Ammon's horn (tissue), 1 donor: ENCODE results near the gene GPATCH1.
"Not testable (repeated sequence)": the region's sequence is repeated elsewhere in the genome, so short reads cannot be mapped to it uniquely, and the experiment has no call there.

Experiments used
- DNase-seq: peaks from one replicate; pipeline ENCODE4 v3.0.0-alpha.2; 2016; ENCODE audit warnings: low spot score

GPATCH1 gene

DNA sequence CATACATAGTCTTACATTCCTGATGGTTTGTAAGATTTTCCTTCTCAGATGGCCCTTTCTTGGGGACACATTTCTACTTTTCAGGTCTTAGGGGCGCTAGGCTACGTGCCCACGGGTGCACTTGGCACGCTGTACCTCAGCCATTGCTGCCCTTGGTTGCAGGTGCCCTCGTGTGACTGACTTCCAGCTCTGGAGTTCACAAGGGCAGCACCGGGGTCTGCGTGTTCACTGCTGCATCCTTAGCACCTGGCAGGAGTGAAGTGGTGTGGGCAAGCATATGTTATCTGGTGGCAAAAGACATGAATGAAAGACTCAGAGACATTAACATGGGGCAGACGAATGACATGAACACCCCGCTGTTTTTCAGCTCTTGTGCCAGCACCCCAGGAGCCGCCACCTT, 37.7 kb downstream of the GPATCH1 start:
- DNase-seq = no peak

DNA sequence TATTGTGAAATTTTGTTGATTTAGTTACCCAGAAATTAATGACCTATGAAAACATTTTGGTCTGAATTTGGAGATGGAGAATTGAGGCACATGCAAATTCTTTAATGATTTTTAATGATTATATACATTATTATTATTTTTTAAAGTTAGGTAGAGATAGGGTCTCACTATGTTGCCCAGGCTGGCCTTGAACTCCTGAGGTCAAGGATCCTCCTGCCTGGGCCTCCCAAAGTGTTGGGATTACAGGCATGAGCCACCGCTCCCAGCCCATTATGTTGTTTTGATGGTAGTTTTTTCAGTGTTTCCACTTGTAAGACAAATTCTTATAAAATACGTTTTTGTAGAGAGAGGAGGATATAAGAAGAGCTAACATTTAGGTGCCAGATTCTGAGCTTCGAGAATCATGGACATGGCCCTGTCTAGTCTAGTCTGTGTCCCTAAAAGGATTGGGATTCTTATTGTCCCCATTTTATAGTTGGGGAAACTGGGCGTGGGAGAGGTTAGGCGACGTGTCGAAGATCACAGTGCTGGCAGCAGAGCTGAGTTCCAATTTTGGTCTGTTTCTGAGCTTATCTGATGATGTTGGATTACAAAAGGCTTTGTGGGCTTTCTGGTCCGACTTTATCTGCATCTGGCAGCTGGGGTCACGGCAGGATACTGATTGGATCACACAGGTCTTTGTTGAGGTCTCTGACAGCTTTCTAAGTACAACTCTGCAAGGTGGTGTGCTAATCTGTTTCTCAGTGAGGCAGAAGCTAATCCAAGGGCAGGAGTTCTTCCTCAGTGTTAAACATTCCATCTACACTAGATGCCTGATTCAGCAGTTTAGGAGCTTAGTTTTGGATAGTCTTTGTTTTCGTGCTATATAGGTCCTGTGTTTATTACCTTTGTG, 43.5 kb downstream of the GPATCH1 start:
- DNase-seq = no peak

DNA sequence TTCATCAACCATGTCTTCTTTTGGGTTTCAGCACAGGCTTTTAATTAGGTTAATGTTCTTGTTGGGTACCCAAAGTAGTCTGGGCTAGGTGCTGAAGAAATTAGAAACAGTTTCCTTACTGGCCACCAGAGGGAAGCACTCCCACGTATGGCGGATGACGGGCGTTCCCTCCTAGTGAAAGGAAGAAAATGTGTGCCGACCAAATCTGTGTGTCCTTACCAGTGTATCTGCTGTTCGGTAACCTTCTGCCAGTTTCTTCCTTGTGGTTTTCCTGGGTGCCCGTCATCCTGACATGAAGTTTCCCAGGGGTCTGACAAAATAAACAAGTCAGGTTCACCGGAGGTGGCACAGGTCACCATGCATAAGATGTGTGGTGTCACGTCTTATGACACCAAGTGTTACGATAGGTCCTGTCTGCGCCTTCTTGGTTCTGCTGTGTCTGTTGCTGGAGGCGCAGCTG, 45.0 kb downstream of the GPATCH1 start:
- peak; percentile 82 for DNase-seq

DNA sequence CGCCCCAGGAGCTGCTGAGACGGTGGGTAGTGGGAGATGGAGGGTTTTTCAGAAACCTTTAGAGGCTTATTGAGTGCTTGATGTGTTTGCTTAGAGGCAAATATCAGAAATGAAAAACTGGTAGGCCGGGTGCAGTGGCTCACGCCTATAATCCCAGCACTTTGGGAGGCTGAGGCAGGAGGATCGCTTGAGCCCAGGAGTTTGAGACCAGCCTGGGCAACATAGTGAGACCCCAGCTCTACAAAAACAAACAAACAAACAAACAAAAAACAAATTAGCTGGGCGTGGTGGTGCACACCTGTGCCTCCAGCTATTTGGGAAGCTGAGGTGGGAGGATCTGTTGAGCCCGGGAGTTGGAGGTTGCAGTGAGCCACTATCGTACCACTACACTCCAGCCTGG, 45.7 kb downstream of the GPATCH1 start:
- not testable (repeated sequence) for DNase-seq

DNA sequence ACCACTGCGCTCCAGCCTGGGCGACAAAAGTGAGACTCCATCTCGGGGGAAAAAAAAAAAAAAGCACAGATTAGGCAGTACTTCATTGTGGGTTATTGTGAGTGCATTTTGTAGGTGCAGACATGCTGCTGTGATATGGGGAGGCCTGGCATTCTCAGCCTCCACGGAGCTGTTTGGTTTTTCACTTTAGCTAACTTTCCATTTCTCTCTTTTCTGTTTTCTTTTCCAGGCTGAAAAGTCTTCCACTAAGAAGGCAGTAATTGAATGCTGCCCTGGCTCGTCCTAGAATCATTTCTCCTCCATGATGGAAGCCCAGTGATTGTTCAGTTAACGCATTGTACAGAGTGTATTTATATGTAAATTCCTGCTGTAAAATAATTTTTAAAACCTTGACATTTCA, 48.9 kb downstream of the GPATCH1 start:
- no peak for DNase-seq

DNA sequence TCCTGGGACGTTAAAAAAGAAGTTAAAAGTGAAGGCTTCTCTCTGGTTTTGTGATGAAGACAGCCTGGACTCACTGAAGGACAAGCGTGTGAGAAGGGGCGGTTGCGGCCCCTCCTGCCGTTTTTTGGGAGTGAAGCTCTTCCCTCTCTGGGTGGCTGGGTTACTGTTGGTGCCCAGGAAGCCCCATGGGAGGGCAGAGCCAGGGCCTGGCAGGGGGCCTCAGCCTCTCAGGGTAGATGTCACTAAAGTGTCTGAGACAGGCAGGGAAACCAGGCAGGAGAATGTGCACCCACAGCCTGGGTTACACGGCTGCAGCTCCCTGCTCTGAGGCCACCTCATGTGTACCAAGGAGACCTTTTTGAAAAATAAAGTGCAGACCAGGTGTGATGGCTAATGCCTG, 49.5 kb downstream of the GPATCH1 start:
- no peak for DNase-seq

DNA sequence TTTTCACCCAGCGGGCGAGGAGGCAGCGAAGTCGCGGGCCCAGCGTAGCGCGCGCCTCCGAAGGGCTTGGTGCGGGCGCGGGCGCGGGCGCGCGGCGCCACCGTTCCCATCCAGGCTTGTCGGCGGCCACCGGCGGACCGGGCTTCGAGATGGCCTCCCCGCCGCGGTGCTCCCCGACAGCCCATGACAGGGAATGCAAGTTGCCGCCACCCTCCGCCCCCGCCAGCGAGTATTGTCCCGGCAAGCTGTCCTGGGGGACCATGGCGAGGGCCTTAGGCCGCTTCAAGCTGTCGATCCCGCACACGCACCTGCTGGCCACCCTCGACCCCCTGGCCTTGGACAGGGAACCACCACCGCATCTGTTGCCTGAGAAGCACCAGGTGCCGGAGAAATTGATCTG, 51.0 kb downstream of the GPATCH1 start, which contains the start of gene WDR88:
Gene WDR88 (plus strand): TSS at position 94 of the 400 bp plus-strand sequence. CDS start 56 bp downstream, at position 150.
- no peak for DNase-seq

DNA sequence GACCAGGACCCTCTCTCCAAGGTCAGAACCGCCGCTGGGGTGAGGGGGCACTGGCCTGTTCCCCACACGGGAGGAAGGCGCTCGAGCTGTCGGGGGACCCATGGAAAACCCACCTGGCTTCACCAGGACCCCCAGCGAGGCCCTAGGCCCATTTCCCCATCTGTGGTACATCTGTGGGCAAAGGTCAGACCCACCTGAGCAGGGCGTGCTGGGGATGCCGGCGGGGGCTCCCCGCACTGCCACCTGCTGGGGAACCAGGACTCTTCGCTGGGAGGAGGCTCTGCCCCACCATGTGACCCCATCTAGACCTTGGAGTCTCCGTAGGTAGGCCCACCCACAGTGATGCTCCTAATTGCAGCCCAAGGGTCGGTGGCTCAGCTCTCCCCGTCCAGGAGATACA, 51.4 kb downstream of the GPATCH1 start:
- DNase-seq = no peak

DNA sequence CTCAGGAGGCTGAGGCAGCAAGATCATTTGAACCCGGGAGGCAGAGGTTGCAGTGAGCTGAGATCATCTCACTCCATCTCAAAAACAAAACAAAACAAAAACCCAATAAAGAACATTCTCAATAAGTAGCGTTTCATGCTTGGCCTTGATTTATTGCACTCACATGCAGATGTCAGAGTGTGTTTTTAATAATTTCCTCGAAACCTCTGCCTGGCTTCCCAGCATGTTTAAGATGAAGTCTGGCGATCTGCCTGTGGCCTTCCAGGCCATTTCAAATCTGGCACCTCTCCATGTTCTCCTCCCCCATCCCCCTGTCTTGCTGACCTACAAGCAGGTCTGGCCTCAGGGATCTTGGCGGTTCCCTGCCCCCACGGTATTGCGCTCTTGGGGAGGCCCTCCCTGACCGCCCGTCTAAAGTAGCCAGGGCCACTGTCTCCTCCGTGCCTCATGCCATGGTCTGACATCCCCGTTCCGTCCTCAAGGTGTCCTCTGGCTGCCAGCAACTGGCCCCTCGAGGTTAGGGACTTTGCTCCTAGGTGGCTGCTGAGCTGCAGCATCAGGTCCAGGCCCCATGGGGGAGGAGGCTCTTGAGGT, 52.6 kb downstream of the GPATCH1 start:
- DNase-seq = no peak

DNA sequence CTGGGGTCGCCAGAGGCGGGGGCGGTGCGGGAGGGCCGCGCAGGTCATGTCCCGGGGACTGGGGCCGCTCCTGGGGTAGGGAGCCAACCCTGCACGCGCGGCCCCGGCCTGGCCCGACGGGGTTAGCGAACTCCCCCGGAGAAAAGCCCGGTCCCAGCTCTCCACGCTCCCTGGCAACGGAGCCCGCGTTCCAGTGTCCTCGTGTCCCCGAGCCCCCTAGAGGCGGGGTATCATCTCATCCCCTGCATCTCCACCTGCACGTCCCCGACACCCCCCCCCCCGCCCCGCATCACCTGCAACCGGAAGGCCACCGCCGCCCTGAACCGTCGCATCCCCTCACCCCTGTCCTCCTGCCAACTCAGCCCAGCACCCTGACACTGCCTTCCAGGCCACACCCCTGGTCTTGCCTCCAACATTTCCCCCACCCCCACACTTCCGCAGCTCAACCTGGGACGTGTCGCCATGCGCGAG, 53.6 kb downstream of the GPATCH1 start:
- no peak for DNase-seq

DNA sequence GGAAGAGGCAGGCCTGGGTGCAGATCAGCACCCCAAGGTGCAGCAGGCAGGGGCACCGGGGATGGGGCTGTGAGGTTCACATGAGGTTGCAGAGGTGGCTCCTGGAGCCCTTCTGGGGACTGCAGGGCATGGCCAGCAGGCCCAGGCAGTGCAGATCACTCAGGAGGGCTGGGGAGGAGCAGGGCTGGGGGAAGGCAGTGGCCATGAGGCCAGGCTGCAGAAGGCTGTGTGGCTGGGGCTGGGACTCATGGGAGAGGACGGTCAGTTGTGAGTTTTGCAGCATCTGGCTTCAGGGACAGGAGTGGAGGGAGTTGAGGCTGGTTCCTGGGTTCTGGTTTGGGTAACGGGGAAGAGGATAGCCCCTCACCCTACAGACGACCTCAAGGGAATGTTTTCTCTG, 58.2 kb downstream of the GPATCH1 start:
- DNase-seq = no peak

DNA sequence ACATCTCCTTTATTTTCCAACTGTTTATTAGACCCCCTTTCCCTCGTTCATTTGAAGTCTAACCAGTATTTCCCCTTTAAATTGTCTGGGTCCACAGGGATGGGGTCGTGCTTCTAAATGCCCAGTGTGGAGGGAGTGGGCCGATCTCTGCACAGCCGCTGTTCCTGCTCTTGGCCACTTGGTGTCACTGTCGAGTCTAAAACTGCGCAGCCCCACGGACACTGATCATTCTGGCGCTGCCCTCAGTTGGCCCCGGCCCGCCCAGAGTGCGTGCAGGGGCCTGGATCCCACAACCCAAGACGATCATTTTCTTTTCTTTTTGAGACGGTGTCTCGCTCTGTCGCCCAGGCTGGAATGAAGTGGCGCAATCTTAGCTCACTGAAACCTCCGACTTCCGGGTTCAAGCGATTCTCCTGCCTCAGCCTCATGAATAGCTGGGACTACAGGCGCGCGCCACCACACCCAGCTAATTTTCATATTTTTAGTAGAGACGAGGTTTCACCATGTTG, 63.0 kb downstream of the GPATCH1 start:
- peak; percentile 79 for DNase-seq

DNA sequence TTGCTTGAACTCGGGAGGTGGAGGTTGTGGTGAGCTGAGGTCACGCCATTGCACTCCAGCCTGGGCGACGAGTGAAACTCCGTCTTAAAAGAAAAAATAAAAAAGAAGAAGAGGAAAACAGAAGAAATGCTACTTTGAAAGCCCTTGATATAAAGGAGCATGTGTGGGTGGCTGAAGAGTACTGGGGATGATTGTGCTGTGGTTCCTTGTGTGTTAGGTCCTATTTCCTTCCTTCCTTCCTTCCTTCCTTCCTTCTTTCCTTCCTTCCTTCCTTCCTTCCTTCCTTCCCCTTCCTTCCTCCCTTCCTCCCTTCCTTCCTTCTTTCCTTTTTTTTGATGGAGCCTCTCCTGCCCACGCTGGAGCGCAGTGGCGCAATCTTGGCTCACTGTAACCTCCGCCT, 65.2 kb downstream of the GPATCH1 start:
- no peak for DNase-seq

DNA sequence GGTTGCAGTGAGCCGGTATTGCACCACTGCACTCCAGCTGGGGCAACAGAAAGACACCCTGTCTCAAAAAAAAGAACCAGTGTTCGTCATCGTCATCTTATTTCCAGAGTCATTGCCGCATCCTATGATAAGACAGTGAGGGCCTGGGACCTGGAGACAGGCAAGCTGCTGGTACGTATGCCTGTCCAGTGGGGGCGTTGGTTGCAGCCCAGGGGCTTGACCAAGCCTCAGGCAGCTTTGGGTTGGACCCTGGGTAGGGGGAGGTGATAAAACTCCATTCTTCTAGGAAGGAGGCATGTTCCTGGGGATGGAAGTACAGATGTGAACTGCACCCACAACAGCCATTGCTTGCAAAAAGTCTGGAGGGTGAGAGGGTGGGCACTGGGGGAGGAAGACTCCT, 66.6 kb downstream of the GPATCH1 start:
- no peak for DNase-seq

DNA sequence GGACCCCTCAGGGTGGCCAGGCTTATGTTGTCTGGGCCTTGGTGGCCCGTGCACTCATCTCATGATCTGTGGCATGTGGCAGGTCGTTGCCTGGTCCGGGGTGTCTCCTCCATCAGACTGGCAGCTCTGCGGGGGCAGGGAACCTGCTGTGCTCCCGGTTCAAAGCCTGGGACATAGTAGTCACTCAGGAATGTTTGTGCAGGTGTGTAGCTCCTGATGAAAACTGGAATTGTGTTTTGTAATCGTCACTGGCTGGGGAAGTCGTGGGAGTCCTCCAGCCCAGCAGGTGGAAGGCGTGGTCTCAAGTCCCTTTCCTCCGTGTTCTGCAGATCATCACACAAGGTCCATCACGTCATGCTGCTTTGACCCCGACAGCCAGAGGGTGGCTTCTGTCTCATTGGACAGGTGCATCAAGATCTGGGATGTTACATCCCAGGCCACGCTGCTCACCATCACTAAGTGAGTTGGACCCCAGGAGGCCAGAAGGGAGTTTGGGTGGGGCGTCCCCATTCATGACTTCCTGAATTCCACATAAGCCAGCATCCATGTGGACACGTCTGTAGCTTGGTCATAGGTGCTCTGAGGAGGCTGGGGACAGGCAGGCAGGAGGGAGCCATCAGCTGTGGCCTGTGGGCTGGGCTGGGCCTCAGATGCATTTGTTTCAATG, 70.0 kb downstream of the GPATCH1 start:
- DNase-seq = no peak

DNA sequence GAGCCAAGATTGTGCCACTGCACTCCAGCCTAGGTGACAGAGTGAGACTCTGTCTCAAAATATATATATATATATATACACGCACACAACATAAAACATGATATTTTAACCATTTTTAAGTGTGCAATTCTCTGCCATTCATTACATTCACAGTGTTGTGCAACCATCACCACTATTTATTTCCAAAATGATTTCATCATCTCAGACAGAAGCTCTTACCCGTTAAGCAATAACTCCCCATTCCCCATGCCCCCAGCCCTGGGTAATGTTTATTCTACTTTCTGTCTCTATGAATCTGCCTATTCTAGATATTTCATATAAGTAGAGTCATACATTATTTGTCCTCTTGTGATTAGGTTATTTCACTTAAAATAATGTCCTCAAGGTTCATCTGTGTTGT, 71.2 kb downstream of the GPATCH1 start:
- no peak for DNase-seq

DNA sequence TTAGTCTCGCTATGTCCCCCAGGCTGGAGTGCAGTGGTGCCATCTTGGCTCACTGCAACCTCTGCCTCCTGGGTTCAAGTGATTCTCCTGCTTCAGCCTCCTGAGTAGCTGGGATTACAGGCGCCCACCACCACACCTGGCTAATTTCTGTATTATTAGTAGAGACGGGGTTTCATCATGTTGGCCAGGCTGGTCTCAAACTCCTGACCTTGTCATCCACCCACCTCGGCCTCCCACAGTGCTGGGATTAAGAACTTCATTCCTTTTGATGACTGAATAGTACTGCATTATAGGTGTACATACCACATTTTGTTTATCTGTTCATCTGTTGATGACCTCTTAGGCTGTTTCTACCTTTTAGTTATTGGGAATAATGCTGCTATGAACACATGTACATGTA, 71.6 kb downstream of the GPATCH1 start:
- DNase-seq = not testable (repeated sequence)

DNA sequence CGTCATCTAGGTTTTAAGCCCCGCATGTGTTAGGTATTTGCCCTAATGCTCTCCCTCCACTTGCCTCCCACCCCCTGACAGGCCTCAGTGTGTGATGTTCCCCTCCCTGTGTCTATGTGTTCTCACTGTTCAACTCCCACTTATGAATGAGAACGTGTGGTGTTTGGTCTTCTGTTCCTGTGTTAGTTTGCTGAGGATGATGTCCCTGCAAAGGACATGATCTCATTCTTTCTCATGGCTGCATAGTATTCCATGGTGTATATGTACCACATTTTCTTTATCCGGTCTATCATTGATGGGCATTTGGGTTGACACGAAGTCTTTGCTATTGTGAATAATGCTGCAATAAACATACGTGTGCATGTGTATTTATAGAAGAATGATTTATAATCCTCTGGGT, 73.3 kb downstream of the GPATCH1 start:
- DNase-seq = not testable (repeated sequence)

DNA sequence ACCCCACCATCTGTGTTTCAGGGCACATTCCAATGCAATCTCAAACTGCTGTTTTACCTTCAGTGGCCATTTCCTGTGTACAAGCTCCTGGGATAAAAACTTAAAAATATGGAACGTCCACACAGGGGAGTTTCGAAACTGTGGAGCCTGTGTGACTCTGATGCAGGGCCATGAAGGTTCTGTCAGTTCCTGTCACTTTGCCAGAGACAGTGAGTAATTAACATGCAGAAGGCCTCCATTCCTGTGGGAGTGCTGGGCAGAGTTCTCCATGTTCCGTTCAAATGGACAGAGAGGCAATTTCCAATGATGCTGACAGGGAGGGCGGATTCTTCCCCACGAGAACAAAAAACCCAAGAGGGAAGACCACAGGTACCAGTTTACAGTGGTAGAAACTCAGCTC, 75.4 kb downstream of the GPATCH1 start:
- no peak for DNase-seq

DNA sequence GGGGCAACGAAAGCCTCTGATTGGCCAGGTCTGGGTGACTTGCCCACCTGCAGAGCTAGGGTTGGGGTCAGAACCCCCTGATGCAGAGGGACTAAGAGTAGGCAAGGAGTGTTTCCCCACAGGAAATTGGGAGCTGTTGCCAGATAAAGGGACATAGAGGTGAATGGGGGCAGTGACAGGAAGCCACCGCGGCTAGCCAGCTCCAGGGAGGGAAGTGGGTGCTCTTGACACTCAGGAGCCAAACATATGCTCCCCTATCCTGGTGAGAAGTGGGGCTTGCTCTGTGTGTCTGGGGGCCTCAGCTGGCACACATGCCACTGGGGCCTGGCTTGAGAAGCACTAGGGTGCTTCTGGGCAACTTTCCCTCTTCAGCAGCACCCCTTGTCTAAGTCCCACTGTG, 76.9 kb downstream of the GPATCH1 start:
- no peak for DNase-seq

DNA sequence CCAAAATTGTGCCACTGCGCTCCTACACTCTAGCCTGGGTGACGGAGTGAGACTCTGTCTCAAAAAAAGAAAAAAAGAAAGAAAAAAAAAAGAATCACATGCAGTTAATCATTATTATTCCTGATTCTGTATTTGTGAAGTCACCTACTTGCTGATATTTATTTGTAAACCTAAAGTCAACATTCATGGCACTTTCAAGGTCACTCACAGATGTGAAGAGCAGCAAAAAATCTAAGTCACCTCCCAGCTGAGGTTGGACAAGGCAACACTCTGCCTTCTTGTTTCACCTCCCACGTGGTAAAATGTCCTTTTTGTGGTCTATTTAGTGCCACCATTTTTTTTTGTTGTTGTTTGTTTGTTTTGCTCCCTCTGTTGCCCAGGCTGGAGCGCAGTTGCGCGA, 77.4 kb downstream of the GPATCH1 start:
- no peak for DNase-seq

DNA sequence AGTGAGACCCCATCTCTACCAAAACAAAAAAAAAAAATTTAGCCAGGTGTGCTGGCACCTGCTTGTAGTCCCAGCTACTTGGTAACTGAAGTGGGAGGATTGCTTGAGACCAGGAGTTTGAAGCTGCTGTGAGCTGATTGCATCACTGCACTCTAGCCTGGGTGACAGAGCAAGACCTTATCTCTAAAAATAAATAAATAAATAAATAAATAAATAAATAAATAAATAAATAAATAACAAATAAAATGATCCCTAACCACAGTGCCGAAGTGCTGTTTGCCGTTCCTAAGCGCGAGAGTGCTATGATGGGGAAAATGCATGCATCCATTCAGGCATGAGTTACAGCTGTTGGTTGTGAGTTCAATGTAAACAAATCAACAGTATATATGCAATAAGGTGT, 78.2 kb downstream of the GPATCH1 start:
- no peak for DNase-seq

DNA sequence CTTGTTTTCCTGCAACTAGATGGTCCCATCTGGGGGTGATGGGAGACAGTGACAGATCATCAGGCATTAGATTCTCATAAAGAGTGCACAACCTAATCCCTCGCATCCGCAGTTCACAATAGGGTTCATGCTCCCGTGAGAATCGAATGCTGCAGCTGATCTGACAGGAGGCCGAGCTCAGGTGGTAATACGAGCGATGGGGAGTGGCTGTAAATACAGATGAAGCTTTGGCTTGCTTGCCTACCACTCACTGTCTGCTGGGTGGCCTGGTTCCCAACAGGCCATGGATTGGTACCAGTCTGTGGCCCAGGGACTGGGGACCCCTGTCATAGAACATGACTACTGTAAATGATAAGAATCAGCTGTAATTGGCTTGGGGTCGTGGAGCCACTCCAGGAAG, 78.9 kb downstream of the GPATCH1 start:
- DNase-seq = no peak
